ENCODE data around the gene MAGEB4. TPM values are rescaled to one million over a fixed set of nuclear protein-coding genes. Genes with fewer than 3 reads are reported as not detected.

MAGEB4 gene
- total and polyA plus RNA-seq, 2 donors (not counting 1 experiment from before 2014, with no cell fraction given): not detected

GRCh38 chrX:30228526-30228925 lies 13.3 kb upstream of the MAGEB4 start:
- H3K36me3 ChIP-seq (ENCODE audit: control insufficient read depth, insufficient read depth, low read length): no peaks in the 10 kb centered on the region
- H3K27me3 ChIP-seq (ENCODE audit: control insufficient read depth, insufficient read depth, low read length): no peaks in the 10 kb centered on the region
- no peak overlapping the region for H3K4me3 ChIP-seq (replicated peaks in 1 of 4; ENCODE audit: control extremely low read depth in 1 of 4, insufficient read depth in 1 of 4, low read depth in 3 of 4, low read length in 4 of 4)
- H4K20me1 ChIP-seq (ENCODE audit: control insufficient read depth, extremely low read depth, insufficient read depth, low read length): no peaks in the 10 kb centered on the region
- no peak for DNase-seq (ENCODE audit: low read depth in 2 of 2)
- H2AFZ ChIP-seq (ENCODE audit: low read length): no peak overlapping the region
- no peak overlapping the region for H3K4me2 ChIP-seq (ENCODE audit: extremely low read depth, insufficient read depth, low read length)
- no peaks in the 10 kb centered on the region for H3K4me1 ChIP-seq (ENCODE audit: control insufficient read depth, extremely low read depth, insufficient read depth, low read length)
- H3K9me3 ChIP-seq (ENCODE audit: control insufficient read depth, insufficient read depth, low read depth, low read length): no peaks in the 10 kb centered on the region
- no peaks in the 10 kb centered on the region for H3K79me2 ChIP-seq (ENCODE audit: control insufficient read depth, insufficient read depth, low read length)
- TF ChIP-seq EZH2 (IDR thresholded peaks at IDR 0.05; ENCODE audit: low read length, missing control alignments): no peak
- no peak for TF ChIP-seq CTCF (conservative IDR thresholded peaks at IDR 0.05 in 1 of 2, IDR thresholded peaks at IDR 0.05 in 1 of 2; ENCODE audit: low read depth in 1 of 2, low read length in 2 of 2)
- H3K9ac ChIP-seq (ENCODE audit: insufficient read depth, low read length): no peak overlapping the region
- no peak overlapping the region for H3K27ac ChIP-seq (ENCODE audit: insufficient read depth, low read length)

DNA sequence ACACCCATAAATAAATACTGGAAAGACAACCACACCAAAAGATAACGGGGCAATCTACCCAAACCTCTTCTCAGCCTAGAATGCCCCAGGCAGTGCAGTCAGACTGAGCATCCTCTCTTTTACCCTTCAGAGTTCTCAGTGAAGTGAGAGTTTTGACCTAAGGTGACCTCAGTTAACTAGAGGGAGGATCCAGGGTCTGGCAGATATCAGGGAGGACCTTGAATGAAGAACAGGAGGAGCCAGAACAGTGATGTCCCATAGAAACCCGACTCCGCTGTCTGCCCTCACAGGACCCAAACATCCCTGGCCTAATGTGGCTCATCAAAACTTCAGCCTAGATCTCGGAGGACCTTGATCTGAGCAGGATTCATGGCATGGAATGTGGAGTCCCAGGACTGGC lies 11.4 kb upstream of the MAGEB4 start, which contains the start of gene MAGEB3:
MAGEB3 (plus strand) TSS at position 263 of the 400 bp plus-strand sequence. CDS start 5,268 bp downstream, outside the sequence.
- Histone ChIP-seq H2AFZ (ENCODE audit: low read length) (no peak within 1 kb of the TSS), H3K36me3 (ENCODE audit: control insufficient read depth, insufficient read depth, low read length) (no peaks in the 10 kb centered on the region), H3K4me2 (ENCODE audit: extremely low read depth, insufficient read depth, low read length) (no peak within 1 kb of the TSS), H3K9ac (ENCODE audit: insufficient read depth, low read length) (no peak within 1 kb of the TSS), H4K20me1 (ENCODE audit: control insufficient read depth, extremely low read depth, insufficient read depth, low read length) (no peaks in the 10 kb centered on the region), H3K9me3 (ENCODE audit: control insufficient read depth, insufficient read depth, low read depth, low read length) (no peaks in the 10 kb centered on the region), H3K4me1 (ENCODE audit: control insufficient read depth, extremely low read depth, insufficient read depth, low read length) (no peaks in the 10 kb centered on the region), H3K27me3 (ENCODE audit: control insufficient read depth, insufficient read depth, low read length) (no peaks in the 10 kb centered on the region), H3K79me2 (ENCODE audit: control insufficient read depth, insufficient read depth, low read length) (no peaks in the 10 kb centered on the region), H3K4me3 (replicated peaks in 1 of 4; ENCODE audit: control extremely low read depth in 1 of 4, insufficient read depth in 1 of 4, low read depth in 3 of 4, low read length in 4 of 4) (no peak within 1 kb of the TSS), H3K27ac (ENCODE audit: insufficient read depth, low read length) (no peak within 1 kb of the TSS)
- no peak for DNase-seq (ENCODE audit: low read depth in 2 of 2)
- TF ChIP-seq EZH2 (IDR thresholded peaks at IDR 0.05; ENCODE audit: low read length, missing control alignments): no peak
- TF ChIP-seq CTCF (conservative IDR thresholded peaks at IDR 0.05 in 1 of 2, IDR thresholded peaks at IDR 0.05 in 1 of 2; ENCODE audit: low read depth in 1 of 2, low read length in 2 of 2): no peak

DNA sequence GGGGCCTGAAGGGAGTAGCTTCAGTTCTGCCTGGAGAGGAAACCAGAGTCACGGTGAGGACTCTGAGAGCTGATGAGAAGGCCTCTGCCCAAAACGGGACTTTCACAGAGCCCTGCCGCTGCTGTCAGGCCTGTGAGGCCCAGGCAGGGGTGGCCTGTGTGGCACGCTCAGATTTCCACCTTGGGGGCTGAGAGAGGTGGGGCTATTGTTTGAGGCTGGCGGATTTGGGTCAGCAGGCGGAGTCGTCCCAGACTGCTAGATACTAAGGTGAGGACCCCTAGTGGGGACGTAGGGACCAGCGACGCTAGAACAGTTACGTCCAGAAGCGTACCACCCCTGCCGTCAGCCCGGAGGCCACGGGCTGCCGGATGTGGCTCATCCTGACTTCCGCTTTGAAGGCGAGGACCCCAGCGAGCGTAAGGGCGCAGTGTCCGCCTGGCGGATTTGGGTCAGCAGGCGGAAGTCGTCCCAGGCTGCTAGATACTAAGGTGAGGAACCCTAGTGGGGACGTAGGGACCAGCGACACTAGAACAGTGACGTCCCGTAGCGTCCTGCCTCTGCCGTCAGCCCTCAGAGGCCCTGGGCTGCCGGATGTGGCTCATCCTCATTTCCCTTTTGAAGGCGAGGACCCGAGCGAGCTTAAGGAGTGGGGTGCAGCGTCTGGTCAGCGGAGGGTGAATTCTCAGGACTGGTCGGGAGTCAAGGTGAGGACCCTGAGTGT lies 5.1 kb downstream of the MAGEB4 start, which contains the start of gene MAGEB1:
MAGEB1 (plus strand) TSS at position 378 of the 721 bp plus-strand sequence. CDS start 3,348 bp downstream, outside the sequence.
- no peak within 1 kb of the TSS for H3K9ac ChIP-seq (ENCODE audit: insufficient read depth, low read length)
- no peak for DNase-seq (ENCODE audit: low read depth in 2 of 2)
- no peak within 1 kb of the TSS for H3K4me2 ChIP-seq (ENCODE audit: extremely low read depth, insufficient read depth, low read length)
- no peak within 1 kb of the TSS for H3K4me3 ChIP-seq (replicated peaks in 1 of 4; ENCODE audit: control extremely low read depth in 1 of 4, insufficient read depth in 1 of 4, low read depth in 3 of 4, low read length in 4 of 4)
- H3K36me3 ChIP-seq (ENCODE audit: control insufficient read depth, insufficient read depth, low read length): no peaks in the 10 kb centered on the region
- no peaks in the 10 kb centered on the region for H3K27me3 ChIP-seq (ENCODE audit: control insufficient read depth, insufficient read depth, low read length)
- no peaks in the 10 kb centered on the region for H3K79me2 ChIP-seq (ENCODE audit: control insufficient read depth, insufficient read depth, low read length)
- H4K20me1 ChIP-seq (ENCODE audit: control insufficient read depth, extremely low read depth, insufficient read depth, low read length): no peaks in the 10 kb centered on the region
- TF ChIP-seq CTCF (conservative IDR thresholded peaks at IDR 0.05 in 1 of 2, IDR thresholded peaks at IDR 0.05 in 1 of 2; ENCODE audit: low read depth in 1 of 2, low read length in 2 of 2) (no peak), EZH2 (IDR thresholded peaks at IDR 0.05; ENCODE audit: low read length, missing control alignments) (no peak)
- H3K27ac ChIP-seq (ENCODE audit: insufficient read depth, low read length): no peak within 1 kb of the TSS
- no peaks in the 10 kb centered on the region for H3K4me1 ChIP-seq (ENCODE audit: control insufficient read depth, extremely low read depth, insufficient read depth, low read length)
- no peak within 1 kb of the TSS for H2AFZ ChIP-seq (ENCODE audit: low read length)
- no peaks in the 10 kb centered on the region for H3K9me3 ChIP-seq (ENCODE audit: control insufficient read depth, insufficient read depth, low read depth, low read length)
